ENCODE results near the gene PTPN5.

DNA sequence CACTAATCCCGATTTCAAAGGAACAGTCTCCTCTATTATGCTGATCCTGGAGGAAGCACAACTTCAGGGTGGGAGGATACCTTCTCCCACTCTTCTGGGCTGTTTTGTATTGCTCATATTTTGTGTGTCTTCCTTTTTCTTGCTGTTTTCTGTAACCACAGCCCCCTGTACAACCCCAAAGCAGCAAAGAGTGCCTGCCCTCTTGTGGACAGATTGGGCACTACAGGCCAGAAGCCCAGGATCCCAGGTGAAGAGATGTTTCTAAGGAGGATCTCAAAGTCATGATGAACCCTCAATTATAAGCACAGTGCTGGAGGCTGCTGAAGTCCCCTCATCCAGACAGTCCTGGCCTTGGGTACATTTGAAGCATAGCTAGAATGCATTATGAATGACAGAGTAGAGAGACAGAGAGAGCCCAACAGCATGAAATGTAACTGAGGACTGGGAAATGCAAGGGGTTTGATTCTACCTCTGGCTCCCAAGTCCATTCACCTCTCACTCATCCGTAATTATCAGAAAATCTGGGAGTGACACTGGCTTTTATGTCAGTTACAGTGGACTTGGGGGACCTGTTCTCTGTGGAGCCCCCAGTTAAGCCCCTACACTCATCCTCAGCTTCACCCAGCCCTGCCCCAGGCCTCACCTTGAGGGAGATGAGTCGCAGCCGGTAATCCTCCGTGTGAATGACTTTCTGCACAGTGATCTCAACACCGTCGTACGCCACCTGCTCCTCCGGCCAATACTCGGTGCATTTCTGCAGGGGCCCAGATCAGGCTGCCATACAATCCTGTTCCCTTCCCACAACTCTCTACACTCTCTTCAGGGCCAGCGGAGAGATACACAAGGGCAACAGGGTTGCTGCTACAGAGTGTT is 59.4 kb downstream of the PTPN5 start:
- peak; percentile 98 for TF ChIP-seq CTCF (IDR thresholded peaks at IDR 0.05; ENCODE audit: insufficient read depth, low read length)
- no peak for TF ChIP-seq GABPA (IDR thresholded peaks at IDR 0.05; ENCODE audit: low read depth)
- no peak for TF ChIP-seq POLR2AphosphoS5 (IDR thresholded peaks at IDR 0.05; ENCODE audit: low read depth)
- TF ChIP-seq REST (IDR thresholded peaks at IDR 0.05; ENCODE audit: insufficient replicate concordance, low read depth) = no peak

Measured in HL-60 (cell line).